HG03159 (cell line): Measurements from ENCODE around the gene NAB1.
"Not testable (repeated sequence)": the region's sequence is repeated elsewhere in the genome, so short reads cannot be mapped to it uniquely, and the experiment has no call there.

Experiments used
- ATAC-seq: cut with Tn5 transposase; IDR thresholded peaks from one replicate; pipeline ENCODE4 v1.9.1; 2021; ENCODE audit warnings: mild to moderate bottlenecking, moderate library complexity; ENCODE audit not compliant: unreplicated experiment

NAB1 gene

DNA sequence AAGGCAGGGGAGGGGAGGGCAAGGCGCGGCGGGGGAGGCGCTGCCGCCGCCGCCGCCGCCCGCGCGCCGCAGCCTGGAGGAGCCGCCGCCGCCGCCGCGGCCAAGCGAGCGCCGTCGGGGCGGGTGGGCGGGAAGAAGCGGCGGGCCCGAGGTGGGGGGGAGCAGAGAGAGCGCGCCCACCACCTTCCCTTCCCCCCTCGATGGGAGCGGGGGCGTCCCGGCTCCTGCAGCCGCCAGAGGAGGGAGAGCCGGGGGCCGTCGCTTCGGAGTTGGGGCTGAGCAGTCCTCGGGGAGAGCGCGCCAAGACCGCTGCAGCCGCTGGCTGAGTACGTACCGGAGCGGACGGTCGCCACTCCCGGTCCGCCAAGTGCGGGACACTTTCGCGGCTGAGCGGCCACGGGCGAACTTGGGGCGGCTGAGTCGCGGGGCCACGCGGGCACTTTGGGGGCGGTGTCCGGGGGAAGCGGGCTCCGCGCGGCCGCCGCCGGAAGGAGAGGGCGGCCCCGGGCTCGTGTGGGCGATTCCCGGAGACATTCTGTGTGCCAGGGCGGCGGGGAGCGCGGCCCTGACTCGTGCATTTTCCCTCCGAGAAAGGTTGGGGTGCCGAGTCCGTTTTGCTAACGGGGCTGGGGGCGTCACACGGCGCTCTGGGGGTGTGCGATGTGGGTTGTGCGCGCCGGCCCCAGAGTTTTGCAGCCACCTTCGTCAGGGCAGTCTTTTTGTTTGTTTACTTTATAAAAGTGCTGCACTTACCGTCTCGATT lies at the start of gene NAB1:
NAB1 (plus strand) TSS at position 49 of the 763 bp plus-strand sequence. CDS start 10,094 bp downstream, outside the sequence.
- ATAC-seq = peak; percentile 50

DNA sequence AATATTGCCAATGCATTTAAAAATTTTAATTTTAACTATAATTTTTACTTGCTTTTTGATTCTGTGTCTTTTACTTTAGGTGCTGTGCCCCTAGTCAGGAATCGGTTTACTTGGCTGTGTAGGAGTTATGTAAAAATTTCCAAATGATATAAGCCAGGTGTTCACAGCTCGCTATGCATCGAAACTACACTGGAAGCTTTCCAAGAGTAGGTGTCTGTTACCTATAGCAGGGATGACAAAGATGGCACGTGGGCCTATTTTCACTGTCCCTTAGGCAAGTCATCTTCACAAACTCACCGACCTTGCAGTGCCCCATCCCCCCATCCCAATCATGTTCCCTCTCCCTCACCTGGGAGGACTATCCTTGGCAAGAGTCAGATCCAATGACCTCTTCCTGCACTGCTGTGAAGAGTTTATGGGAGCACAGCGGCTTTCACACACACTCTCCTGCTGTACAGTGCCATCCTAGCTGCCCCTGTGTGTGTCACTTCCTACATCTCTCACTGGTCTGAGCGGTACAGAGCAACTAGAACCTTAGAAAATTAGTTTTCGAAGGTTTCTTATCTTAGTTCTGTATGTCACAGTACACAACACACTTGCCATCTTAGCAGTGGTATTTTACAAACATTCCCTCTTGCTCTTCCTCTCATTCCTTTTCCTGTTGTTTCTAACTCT lies 49.2 kb upstream of the NAB1 start:
- ATAC-seq = no peak

DNA sequence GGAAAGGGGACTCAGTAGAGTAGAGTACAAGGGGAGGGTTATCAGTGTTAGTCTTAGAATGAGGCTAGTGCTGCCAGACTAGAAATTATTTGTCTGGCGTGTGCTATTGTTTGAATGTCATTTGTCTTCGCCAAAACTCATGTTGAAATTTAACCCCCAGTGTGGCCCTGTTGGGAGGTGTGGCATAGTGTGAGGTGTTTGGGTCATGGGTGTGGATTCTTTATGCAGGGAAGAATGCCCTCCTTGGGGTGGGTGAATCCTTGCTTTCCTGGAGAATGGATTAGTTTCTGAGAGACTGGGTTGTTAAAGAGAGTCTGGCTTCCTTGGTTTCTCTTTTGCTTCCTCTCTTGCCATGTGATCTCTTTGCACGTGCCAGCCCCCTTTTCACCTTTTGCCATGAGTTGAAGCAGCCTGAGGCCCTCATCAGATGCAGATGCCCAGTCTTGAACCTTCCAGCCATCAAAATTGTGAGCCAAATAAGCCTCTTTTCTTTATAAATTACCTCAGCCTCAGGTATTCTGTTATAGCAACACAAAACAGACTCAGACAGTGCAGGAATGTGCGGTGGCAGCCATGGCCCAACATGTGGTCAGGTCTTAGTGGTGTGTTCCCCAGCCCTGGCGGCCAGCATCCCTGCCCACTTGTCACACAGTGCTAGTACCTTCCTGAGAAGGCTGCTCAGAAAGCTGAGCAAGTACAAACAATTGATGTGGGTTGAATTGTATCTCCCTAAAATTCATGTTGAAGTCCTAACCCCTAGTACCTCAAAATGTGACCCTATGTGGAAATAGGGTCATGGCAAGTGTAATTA lies 48.4 kb upstream of the NAB1 start:
- ATAC-seq = no peak

GRCh38 chr2:190603374-190603773 lies 45.5 kb upstream of the NAB1 start:
- ATAC-seq = no peak

DNA sequence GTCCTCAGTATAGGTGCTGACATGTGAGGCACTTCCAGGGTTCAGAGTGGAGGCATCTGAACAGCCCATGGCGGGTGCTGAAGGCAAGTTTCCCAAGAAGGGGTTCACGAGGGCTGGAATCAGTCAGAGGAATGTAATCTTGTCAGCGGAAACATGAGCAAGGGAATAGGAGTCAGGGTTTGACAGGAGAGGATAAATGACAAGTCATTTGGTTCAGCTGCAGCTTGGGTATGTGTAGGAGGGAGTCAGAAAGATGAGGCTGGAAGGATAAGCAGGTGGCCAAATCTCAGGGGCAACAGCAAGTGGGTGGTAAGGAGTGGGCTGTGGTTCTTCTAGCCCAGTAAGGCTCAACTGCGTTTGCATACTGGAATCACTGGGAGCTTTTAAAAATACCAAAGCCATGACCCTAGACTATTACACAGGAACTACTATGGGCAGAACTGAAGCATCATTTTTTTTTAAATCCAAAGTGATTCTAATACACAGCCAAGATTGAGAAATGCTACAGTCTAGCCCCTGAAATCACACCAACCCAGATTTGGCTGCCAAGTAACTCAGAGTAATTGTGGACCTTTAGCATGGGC lies 41.8 kb upstream of the NAB1 start:
- no peak for ATAC-seq

GRCh38 chr2:190607657-190608357 lies 41.1 kb upstream of the NAB1 start:
- no peak for ATAC-seq

DNA sequence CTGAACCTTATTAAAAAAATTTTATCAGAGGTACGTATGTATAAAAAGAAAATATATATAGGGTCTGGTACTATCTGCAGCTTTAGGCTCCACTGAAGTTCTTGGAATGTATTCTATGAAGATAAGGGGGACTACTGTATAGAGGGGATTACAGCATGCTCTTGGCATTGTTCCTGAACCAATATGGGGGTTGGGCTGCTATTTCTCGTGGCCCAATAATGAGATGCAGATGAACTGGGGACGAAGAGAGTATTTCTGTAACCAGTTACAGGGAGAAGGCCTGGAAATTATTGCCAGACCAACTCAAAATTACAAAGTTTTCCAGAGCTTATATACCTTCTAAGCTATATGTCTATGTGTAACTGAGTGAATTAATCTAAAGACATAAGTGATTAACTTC lies 40.0 kb upstream of the NAB1 start:
- not testable (repeated sequence) for ATAC-seq

DNA sequence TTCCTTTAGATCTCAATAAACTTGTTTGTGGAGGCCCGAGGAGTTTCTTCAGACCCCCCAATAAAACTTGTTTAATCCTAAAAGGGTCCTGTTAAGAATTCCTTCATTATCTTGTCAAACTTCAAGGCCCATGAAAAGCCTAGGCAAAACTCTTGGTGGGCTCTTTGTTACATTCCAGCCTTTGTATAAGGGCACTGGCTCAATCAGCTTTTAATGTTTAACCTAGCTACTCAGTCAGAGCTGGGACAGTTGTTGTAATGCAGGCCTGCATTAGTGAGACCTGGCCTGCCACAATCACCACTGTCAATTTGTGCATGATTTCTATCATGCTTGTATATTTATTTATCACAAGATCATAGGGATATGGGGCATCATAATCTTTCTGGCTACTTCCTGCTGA lies 39.5 kb upstream of the NAB1 start:
- ATAC-seq = not testable (repeated sequence)

- ATAC-seq = not testable (repeated sequence)
Observed at GRCh38 chr2:190610528-190610927, 38.4 kb upstream of the NAB1 start.

GRCh38 chr2:190615555-190616200 lies 33.2 kb upstream of the NAB1 start:
- ATAC-seq = no peak

GRCh38 chr2:190618030-190618429 lies 30.9 kb upstream of the NAB1 start:
- ATAC-seq = no peak

GRCh38 chr2:190625691-190626090 lies 23.2 kb upstream of the NAB1 start:
- ATAC-seq = no peak

DNA sequence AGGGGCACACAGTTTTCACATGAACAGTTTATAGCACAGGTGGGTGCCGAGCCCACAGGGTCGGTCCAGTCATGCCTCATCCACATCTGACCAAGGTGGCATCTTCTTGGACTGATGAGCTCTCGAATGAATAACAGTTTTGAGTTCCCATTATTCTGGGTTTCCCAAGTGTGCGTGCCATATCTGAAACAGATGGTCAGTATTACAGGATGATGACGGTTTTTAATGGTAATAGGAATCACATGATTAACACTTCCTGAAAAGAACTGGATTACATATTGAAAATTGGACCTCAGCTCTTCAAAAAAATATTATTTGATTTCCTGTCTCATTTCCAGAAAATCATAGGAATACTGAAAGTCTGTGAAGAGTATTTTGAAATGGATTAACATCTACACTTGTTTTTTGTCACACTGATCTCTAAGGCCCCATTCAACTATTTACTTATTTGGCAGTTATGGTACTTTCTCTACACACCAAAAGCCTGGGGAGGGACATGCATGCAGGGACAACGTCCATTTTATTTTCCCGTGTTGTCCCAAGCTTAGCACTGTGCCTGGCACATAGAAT lies 22.2 kb upstream of the NAB1 start:
- no peak for ATAC-seq

DNA sequence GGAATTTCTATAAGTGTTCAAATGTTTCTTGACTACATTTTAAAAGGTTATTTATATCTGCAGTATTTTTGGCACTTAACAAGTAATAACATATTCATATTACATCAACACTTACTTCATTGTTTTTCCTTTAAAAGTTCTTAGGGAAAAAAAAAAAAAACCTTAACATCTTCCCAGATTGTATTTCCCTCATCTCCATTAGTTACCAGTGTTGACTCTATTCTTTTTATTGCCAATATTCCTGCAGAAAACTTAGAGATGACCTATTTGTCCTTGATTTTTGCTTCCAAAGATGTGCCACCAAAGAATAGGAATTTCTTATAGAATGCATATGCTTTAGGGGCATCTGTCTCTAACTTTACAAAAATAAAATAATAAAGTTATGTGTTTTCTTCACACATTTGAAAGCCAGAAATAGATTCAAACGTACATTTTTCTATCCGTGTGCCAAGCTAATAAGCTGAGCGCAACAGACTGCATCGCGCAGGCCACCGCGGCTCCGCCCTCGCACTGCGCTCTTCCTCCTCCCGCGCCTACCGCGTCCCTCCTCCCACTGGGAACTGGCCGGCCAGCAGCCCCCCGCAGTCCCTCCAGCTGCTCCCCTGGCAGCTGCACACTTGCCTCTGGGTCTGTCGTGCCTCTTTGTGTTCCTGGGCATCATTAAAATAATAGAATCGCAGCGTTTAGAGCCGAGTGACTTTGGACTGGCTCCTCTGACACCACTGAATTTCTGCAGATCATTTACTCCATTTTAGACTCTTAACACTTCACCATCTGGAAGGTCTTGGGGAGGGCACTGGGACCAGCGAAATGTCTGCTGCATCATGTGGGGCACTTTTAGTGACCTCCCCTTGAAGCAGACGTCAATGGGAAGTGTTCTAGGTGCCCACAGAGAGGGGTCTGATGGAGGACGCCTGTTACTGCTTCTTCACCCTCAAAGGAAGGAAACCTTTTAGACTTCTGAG lies 21.2 kb upstream of the NAB1 start:
- peak; percentile 82 for ATAC-seq

DNA sequence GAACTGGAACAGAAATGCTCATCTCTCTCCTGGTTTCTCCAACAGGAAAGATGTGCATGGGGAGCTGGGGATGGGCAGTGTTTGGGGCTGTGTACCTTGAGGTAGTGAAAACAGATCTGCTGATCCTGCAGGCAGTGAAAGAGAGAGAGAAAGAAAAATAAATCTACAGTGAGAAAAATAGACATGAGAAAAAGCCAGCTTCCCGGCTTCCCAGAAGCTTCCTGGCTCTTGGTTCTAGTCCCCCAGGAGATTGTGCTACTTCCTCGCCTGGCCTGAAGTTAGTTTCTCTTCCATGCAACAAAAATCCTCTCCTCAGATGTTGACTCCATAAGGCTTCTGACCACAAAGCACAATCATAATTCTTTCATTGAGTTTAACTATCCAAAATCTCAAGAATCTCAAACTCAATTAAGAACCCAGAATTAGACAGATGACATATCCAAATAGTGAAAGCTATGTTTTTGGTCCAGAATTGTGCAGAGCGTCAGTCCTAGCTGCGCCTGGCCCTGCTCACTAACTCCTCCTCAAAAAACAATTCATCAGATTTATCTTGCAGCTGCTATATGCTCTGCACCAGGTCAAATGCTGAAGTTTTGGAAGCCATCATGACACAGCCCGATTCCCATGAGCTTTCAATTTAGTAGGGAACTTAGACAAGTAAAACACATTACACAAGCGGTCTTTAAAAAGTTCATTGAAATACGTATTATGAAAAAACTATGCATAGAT lies 20.1 kb upstream of the NAB1 start:
- no peak for ATAC-seq

- ATAC-seq = no peak
Observed at GRCh38 chr2:190634381-190634780, 14.5 kb upstream of the NAB1 start.

DNA sequence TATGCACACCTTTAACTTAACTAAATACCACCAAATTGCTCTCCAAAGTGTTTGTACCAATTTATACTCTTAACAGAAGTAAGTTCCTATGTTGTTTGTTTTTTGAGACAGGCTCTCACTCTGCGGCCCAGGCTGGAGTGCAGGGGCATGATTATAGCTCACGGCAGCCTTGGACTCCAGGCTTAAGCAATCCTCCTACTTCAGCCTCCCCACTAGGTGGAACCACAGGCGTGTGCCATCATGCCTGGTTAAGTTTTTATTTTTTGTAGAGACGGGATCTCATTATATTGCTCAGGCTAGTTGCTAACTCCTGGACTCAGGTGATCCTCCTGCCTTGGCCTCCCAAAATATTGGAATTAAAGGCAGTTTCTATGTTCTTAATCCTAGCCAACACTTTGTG lies 13.1 kb upstream of the NAB1 start:
- no peak for ATAC-seq

GRCh38 chr2:190636361-190636760 lies 12.5 kb upstream of the NAB1 start:
- ATAC-seq = no peak
